Effector CD8-positive, alpha-beta T cell (primary cell): ENCODE results near the gene DSTYK.
"Not testable (repeated sequence)": the region's sequence is repeated elsewhere in the genome, so short reads cannot be mapped to it uniquely, and the experiment has no call there.

Experiments used
- DNase-seq: peaks from one replicate; lab custom pipeline; 2025; lab: John Stamatoyannopoulos, UW

The DSTYK gene

DNA sequence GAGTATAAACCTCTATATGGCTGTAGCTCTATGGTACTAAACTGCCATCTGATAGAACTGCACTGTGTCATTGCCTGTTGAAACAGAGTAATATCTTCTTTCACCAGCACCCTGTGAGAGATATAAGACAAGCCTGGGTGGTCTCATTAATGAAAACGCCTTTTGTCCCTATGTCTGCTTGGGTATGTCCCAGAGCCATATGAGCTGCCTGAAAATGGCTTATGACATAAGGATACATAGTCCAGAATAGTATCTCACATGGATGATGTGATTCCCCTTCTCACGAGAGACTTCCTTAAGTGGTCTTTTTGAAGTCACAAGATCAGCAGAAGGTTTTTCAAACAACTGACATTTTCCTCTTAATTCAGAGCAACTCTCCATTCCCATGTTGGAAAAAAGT, 8.9 kb upstream of the DSTYK start:
- no peak for DNase-seq

DNA sequence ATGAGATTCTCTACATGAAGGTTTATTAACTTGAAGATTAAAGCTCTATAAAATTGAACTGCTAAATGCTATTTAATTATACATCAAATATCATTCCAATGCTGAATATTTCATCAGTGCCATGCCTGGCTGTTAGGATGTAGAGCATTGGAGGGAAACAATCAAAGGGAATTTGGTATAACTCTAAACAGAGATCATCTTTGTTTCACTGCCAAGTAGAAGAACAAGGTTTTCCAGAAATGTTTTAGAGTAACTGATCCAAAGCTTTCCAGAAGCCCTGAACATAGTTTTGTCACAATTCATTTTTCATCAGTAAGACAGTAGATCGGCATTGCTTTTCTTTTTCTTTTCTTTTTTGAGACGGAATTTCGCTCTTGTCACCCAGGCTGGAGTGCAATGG, 5.9 kb upstream of the DSTYK start:
- DNase-seq, result no peak

DNA sequence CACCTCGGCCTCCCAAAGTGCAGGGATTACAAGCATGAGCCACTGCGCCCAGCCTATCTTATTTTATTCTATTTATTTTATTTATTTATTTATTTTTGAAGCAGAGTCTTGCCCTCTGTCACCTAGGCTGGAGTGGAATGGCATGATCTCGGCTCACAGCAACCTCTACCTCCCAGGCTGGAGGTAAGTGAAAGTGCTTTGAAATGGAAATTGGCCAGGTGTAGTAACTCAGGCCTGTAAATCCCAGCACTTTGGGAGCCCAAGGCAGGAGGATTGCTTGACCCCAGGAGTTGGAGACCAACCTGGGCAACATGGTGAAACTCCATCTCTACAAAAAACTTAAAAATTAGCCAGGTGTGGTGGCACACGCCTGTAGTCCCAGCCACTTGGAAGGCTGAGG, 5.1 kb upstream of the DSTYK start:
- no peak for DNase-seq

DNA sequence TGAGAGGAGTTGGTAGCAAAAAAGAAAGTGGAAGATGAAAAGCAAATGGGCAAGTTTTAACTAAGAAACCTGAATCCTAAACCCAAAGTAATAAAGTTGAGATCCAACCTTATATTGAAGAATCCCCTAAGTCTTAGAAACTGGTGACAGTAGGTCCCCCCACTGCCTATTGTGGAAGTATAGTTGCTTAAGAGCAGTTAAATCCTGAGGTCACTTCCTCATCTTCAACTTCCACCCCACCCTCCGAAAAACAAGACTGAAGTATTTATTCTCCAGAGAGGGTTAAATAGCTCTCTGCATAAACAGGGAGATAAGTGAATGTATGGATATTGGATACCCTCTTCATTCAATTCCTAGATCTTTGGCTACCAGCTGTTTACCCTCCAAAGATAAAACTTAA, 3.3 kb upstream of the DSTYK start:
- no peak for DNase-seq

DNA sequence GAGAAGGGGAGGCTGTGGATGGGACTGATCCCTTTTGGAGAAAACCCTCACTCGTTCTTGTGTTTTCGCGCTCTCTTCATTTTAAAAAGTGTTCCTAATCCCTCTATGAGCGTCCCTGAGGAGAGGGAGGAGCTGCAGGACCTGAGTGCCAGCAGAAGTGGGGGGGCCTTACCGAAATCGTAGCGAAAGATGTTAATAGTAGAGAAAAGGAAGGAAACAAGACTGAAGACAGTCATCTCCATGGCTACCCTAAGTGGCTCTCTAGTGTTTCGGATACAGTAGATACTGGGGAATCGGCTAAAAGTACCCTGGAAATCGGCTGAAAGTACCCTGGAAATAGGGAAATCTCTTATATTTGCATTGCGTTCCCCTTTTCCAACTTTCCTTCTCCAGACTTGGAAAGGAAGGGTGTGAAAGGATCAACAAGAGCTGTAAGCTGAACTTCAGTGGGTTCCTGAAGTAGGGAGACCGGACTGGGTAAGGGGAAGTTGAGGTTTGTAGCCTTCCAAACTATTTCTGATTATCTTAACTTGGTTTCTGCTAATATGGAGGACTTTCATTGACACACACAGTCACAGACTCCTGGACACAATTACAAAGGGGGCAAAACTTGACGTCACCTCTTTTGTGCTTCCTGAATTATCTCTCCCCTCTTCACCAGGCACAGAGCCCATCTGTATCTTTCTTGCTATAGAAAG, 486 bp upstream of the DSTYK start:
- DNase-seq, result no peak

DNA sequence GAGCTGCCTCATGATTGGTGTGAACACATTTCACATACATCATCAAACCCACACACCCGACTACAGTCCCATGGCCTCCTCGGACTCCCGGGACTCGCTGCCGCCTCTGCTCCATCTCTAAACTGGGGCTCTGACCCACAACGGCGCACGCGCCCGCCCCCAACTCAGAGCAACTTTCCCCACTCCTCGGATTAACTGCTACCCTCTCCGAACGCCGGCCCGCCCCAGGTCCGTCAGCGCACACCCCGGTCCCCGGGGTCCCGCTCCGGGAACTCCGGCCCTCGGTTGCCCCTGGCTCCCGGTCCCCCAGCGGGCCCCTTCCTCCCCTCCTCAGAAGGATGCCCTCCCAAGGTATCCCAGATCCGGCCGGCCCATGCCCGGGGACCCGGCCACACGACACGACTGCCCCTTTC, 740 bp downstream of the DSTYK start:
- no peak for DNase-seq

DNA sequence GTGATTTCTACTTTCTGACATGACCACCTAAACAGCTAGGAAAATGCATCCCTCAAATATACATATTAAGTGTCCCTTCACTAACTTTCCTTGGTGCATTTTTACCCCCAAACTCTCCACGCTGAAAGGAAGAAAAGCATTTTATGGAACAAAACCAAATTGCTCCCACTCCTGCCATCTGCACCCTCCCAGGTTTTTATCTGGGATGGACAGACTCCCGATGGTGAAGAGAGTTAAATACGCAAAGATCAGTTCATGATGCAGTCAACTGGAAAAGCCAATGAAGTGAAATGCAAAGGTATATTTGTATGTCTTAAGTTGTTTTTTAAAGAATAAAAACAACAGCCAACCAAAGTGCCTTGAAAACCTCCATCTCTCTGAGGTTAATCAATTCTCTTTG, 2.7 kb downstream of the DSTYK start:
- no peak for DNase-seq

DNA sequence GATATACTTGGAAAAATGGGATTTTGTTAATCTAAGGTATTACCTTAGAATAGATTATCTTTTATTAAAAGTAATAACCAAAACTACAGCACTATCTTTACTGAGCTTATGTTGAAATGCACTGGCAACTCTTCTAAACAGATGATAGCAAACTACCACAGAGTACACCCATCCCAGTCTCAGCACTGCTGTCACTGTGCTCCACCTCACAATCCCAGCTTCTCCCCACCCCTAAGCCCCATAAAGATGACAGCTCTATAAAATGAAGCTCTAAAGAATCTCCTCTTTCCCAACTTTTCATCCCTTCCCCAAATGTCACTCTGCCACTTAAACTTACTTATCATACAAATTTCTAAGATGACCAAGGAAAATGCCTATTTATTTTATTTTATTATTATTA, 6.4 kb downstream of the DSTYK start:
- DNase-seq, result no peak

DNA sequence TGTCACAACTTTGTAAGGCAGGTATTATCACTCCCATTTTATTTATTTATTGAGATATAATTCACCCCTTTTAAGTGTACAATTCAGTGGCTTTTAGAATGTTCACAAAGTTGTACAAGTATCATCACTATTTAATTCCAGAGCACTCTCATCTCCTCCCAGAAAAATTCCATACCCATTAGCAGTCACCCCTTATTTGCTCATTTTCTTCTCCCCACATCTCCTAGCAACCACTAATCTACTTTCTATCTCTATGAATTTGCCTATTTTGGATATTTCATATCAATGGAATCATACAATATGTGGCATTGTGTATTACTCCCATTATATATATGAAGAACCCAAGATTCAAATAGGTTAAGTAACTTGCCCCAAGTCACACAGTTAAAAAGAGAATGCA, 7.0 kb downstream of the DSTYK start:
- no peak for DNase-seq

DNA sequence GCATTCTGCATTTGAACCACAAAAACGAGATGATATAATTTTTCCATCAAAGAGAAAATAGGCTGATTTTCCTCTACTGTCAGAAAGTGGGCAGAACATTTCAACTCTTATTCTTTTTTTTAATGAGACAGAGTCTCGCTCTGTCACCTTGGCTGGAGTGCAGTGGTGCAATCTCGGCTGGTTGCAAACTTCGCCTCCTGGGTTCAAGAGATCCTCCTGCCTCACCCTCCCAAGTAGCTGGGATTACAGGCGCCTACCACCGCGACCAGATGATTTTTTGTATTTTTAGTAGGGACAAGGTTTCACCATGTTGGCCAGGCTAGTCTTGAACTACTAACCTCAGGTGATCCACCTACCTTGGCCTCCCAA, 11.6 kb downstream of the DSTYK start:
- no peak for DNase-seq

DNA sequence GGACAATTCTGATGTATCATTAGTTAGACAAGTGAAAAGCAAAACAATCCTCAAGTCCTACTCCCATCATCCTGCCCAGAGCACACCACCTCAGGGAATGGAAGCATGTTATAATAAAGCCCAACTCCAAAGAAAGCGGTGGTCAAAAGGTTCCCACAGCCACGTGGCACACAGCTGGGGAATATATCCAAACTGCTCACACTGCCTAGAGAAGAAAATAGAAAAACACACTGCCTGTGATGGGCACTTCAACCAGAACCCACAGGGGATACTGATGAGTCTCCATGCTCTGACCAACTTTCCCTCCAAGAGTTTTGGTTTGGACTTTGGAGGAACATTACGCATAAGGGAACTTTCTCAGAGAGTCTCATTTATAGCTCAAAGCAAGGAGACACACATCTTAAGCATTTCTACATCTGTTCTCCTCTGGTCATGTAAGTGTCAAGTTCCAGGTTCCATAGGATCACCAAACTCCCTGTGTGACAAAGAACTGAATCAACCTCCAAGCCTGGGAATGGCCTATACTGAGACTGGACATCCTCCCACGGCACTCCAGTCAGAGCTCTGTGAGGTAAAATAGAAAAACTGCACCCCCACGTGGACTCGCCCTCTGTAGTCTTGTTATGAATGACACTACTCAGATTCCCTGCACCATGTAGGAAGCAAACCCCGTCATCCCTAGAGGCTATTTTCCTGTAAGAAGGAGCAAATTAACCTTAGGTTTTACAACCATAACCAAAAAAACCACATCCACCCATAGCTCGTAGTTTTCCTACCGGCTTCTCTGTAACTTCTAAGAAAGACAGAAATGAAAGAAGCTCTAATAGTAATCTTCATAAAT, 12.2 kb downstream of the DSTYK start:
- no peak for DNase-seq

DNA sequence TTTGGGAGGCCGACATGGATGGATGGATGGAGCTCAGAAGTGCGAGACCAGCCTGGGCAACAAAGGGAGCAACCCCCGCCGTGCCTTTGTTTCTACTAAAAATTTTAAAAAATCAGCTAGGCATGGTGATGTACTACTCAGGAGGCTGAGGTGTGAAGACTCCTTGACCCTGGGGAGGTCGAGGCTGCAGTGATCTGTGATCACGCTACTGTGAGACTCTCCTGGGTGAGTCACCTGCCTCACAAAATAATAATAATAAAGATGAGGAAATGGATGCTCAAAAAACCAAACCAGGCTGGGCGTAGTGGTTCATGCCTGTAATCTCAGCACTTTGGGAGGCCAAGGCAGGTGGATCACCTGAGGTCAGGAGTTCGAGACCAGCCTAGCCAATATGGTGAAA, 19.2 kb downstream of the DSTYK start:
- no peak for DNase-seq

DNA sequence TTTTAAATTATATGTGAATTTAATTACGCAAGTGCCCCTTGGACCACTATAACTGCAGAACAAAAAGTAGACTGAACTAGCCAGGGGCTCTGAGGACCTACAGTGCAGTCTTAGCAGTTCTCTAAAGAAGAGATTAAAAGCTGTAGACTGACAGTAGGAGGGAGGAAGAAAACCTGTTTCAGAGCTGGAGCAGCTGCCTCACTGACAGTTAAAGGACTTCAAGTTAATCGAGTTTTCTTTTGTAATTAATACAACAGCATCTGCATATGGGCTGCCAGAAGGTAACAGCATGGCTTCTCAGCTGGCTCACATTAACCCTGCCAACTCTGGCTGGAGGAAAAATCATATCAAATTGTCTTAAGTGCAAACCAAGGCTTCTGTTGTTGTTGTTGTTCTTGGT, 19.9 kb downstream of the DSTYK start:
- DNase-seq, result no peak

DNA sequence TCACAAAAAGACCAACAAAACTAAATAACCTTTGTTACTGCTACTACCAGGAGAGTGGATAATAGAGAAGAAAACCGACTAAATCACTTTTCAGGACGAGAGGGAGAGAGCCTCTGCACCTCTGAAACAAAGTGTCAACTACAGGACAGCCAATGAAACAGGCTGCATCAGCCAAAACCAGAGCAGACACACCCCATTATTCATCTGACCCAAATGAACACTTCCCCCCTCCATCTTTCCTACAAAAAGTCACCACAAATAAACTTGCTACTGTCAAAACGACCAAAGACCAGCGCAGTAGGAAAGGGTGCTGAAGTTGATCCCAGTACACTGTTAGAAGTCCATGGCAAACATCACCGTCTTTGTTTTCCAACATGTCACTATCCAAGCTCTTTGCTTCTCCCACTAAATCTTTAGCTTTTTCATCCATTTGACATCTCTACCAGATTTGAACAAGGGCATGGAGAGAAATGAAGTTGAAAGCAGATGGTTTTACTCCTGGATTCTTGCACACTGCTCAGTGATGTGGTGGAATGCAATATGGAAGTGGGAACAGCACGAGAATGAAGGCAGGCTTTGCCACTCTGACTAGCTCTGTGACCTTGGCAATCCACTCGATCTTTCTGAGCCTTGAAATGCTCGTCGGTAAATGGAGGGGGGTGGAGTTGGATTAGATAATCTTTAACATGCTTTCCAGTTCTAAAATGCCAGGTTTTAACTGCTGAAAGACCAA, 20.5 kb downstream of the DSTYK start:
- DNase-seq, result no peak

DNA sequence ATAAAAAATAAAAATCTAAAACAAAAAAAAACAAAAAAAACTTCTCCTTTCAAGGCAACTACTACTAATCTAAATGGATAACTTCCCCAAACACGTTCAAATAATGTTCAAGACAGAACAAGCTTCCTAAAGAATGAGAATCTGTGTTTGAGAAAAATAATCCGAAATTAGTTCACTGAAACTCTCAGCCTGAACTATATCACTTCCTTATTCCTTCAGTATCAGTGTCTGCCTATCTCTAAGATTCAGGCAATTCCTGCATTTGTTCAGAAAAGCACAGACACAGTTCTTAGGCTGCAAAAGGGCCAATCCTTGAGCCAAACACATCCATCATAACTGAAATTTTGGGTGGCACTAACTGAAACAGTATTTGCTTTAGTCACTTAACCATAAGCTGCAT, 22.4 kb downstream of the DSTYK start:
- no peak for DNase-seq

DNA sequence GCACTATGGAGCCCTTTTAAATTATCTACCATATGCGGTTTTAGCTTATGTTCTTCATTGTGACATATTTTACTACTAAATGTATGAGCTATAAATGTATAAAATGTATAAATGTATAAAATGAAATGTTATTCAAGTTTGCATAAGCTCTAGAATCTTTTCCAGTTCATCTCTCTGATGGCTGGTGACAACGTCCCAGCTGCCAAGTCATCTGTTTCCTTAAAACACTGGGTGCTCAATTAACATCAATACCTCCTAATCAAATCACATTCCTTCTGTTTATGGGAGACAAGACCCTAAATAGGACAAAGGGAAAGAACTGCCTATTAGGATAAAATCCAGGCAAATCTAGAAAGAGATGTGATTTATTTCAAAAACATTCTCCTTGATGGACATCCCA, 22.9 kb downstream of the DSTYK start:
- DNase-seq, result no peak

DNA sequence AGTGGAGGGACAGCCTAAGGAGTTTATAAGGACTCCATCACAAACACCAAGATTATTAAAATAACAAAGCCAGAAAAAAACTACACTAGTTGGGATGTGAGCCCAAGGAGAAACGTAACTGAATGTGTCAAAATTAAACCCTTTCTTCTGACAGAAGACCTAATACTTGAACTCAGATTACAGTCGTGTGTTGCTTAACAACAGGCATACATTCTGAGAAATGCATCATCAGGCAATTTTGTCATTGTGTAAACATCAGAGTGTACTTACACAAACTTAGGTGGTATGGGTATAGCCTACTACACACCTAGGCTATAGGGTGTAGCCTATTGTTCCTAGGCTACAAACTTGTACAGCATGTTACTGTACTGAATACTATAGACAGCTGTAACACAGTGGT, 23.4 kb downstream of the DSTYK start:
- DNase-seq, result no peak

DNA sequence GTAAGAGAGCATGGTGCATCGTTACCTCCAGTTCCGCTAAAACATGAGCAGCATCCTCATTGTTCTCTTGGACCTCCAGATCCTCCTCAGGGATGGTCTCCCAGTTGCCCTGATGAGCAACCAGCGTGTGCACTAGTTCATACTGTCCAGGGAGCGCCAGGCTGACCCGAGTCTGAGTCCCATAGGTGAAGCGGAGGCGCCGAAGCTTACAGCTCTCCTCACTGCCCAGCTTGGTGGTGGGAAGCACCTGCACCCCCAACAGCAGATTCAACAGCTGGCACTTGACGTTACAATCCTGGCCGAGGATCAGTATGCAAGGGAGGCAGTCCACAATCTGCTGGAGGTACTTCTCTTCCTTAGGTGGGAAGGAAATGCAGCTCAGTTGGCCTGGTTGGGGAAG, 24.1 kb downstream of the DSTYK start:
- no peak for DNase-seq

DNA sequence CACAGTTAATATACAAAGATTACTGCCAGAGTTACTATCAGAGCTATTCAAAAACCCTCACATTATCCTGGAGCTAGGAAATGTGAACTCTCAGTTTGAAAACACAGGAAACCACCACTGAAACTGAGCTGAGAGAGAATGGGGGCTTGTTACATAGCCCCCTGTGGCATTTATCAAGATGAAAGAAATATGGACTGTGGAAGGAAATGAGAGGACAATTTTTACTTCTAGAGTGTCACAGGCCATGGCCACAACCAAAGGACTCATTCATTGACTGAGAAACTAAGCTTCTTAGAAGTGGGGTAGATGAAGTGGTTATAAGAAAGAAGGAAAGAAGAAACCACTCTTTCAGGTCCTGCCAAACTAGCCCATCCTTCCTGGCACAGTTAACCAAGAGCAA, 25.3 kb downstream of the DSTYK start:
- no peak for DNase-seq

DNA sequence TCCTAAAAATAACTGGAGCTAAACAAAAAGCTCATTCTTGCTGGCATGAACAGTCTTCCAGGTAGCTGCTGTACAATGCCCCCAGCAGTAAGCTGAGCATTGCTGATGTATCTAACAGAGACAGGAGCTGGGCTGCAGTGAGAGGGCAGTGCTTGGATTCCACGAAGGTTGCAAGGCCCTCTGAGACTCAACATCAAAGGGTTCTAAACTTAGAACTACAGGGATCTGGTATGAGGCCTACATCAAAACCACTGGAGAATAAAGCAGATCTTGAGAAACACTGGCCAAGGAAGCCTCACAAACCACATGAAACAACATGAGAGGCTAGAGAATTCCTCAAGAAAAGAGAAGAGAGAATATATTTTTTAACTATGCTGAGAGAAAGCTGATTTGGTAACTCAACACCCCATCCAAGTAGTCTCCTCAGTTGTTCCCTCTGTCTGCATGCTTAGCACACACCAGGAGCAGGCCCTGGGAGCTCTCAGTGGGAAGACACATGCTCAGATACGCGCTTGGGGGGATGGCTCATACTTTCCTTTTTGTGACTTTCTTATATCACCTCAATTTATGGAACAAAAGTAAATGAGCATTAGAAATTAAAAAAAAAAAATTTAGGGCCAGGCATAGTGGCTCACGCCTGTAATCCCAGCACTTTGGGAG, 27.7 kb downstream of the DSTYK start:
- DNase-seq, result no peak

DNA sequence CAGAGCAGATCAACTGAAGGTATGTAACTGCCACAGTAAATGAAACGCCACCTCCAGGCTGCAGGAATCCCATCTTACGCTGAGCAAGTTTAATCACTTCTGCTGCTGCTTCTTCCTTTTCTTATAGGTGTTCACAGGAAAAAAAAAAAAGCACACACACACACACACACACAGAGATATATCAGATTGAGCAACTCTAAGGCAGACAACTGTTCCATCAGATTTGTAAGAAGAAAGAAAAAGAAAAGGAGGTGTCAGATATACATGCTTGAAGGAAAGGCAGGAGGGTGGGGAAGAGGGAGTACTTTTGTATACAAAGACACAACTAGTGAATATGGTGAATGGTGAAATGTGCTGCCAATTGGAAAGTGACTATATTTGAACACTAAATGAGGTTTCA, 28.6 kb downstream of the DSTYK start:
- DNase-seq, result no peak

DNA sequence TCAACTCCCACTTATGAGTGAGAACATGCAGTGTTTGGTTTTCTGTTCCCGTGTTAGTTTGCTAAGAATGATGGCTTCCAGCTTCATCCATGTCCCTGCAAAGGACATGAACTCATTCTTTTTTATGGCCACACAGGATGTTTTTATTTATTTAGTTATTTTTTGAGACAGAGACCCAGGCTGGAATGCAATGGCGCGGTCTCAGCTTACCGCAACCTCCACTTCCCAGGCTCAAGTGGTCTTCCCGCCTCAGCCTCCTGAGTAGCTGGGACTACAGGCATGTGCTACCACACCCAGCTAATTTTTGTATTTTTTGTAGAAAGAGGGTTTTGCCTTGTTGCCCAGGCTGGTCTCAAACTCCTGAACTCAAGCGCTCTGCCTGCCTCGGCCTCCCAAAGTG, 31.2 kb downstream of the DSTYK start:
- DNase-seq, result not testable (repeated sequence)

DNA sequence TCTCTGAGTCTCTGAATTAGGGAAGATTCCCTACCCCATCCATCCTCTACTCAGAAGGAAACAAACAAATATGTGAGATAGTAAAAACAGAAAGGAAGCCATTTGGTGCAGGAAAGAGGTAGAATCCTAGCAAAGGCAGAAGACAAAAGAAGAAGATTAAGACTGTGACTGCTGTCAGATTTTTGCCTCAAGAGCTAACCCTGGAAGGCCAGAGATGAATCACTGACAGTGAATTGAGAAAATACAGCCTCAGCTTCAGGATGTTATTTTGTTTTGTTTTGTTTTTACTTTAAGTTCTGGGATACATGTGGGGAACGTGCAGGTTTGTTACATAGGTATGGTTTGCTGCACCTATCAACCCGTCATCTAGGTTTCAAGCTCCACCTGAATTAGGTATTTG, 31.7 kb downstream of the DSTYK start:
- DNase-seq, result no peak
